Fibroblast of the aortic adventitia (primary cell): ENCODE results near the gene JMJD6. TPM values are rescaled to one million over a fixed set of nuclear protein-coding genes. Genes with fewer than 3 reads are reported as not detected.
A peak's percentile ranks its signal among the peaks of the same experiment; 100 is the strongest.

Source experiments
- DNase-seq: peaks from one replicate; pipeline ENCODE4 v3.0.0-alpha.2; 2010; ENCODE audit warnings: low read depth
- H3K4me3 ChIP-seq: 2 replicates; pipeline ENCODE4 v1.5.1; 2011; ENCODE audit warnings: low read depth, mild to moderate bottlenecking, control low read depth, low read length, moderate library complexity
- total RNA-seq: library from RNA; depleted of rRNA; stranded (reverse); fragments of >200 nt; gene quantifications from 2 replicates; pipeline ENCODE4 v1.2.3, GENCODE V29; 2012; ENCODE audit warnings: low replicate concordance
- TF ChIP-seq, protein P1 (sequence below): IDR thresholded peaks from 2 replicates; pipeline ENCODE4 v1.5.1; 2011; ENCODE audit warnings: mild to moderate bottlenecking, low read length, control low read depth, inconsistent platforms; ENCODE audit not compliant: insufficient read depth

The JMJD6 gene
- total RNA-seq, 1 donor: 10.8 TPM

- DNase-seq: no peak
- no peak overlapping the region for H3K4me3 ChIP-seq
- TF ChIP-seq, protein P1, sequence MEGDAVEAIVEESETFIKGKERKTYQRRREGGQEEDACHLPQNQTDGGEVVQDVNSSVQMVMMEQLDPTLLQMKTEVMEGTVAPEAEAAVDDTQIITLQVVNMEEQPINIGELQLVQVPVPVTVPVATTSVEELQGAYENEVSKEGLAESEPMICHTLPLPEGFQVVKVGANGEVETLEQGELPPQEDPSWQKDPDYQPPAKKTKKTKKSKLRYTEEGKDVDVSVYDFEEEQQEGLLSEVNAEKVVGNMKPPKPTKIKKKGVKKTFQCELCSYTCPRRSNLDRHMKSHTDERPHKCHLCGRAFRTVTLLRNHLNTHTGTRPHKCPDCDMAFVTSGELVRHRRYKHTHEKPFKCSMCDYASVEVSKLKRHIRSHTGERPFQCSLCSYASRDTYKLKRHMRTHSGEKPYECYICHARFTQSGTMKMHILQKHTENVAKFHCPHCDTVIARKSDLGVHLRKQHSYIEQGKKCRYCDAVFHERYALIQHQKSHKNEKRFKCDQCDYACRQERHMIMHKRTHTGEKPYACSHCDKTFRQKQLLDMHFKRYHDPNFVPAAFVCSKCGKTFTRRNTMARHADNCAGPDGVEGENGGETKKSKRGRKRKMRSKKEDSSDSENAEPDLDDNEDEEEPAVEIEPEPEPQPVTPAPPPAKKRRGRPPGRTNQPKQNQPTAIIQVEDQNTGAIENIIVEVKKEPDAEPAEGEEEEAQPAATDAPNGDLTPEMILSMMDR: no peak
These were observed 4.9 kb downstream of the JMJD6 start for GRCh38 chr17:76721463-76721862.

GRCh38 chr17:76720941-76721340 is 5.5 kb downstream of the JMJD6 start:
- TF ChIP-seq, protein P1: no peak
- no peak for DNase-seq
- H3K4me3 ChIP-seq: no peak overlapping the region

DNA sequence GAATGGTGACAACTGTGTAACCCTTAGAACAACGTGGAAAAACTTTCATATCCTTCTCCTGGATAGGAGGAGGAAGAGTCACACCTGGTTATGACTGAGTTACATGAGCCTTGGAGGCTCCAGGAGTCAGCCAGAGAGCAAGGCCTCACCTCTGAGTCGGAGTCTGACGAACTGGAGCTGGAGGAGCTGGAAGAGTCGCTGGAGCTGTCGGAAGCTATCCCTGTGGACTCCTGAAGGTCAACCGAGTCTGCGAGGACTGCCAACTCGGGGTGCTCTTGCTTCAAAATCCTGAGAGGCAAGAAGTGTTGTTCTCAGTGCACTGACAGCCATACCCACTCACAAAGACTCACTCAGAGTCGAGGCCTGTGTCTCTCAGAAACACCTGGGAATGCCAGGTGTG is 6.2 kb downstream of the JMJD6 start:
- TF ChIP-seq, protein P1: no peak
- DNase-seq: no peak

DNA sequence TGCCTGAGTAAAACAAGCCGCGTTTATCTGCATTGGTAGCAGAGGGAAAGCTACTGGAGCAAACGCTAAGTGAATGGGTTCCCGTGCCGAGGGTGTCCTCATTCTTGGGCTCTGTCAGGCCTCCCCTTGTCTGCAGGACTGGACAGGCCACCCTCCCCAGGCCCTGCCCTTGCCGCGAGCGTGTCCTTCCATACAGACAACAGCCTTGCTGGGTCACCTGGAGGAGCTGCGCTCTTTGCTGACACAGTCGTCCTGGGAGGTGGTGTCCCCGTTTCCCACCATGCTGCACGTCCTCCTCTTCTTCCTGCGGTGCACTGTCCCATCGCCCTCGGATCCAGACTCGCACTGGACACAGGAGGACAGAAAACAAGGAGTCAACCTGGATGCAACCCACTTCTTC is 7.9 kb downstream of the JMJD6 start:
- TF ChIP-seq, protein P1: no peak
- no peak overlapping the region for H3K4me3 ChIP-seq
- no peak for DNase-seq

More for the DNA sequence above, 6.2 kb downstream of the JMJD6 start:
- H3K4me3 ChIP-seq: no peak overlapping the region

DNA sequence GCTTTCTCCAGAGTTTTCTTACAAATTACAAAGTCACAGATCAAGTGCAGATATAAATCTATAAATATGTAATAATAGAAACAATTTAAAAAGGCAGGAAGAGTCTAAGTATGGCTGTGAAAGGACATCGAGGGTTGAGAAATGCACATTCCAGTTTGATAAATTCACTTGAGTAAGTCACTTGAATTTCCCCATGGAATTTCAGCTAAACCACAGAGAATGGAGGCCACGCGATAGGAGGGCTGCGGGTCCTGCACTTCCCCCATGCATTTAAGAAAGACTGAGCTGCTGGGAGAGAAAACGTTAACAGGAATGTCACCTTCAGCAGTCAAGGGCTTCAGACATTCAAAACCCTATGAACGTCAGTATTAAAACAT is 9.6 kb downstream of the JMJD6 start:
- DNase-seq: peak; percentile 97
- H3K4me3 ChIP-seq: peak overlapping the region; percentile 23
- TF ChIP-seq, protein P1: no peak

DNA sequence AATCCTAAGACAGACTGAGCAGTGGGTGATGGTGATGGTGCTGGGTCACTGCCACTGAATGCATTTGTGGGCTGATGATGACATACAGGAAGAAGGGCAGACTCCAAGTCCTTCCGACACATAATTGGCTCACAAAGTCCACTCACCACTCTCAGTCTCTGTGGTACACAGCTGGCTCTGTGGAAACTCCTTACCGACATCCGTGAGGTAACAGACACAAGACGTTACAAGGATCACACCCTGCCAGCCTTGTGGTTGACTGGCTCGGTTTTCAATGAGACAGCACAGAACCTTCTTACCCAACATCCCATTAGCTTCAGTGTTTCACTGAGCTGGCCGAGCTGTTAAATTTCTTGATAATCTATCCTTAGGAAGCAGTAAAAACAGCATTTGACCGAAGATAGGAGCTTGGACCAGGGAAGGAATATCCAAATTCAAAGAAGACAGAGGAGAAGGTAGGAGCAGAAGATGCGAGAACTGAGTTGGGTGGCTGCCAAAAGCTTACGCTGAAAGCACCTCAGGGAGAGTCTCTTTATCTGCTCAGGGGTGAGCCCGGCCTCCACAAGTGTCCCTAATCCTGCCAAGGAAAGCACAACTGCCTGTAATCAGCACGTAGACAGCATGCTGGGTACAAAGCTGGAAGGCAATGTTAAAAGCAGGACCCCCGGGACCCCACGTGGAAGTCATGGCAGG is 10.1 kb downstream of the JMJD6 start:
- DNase-seq: peak; percentile 100
- TF ChIP-seq, protein P1: no peak
- peak overlapping the region; percentile 23 for H3K4me3 ChIP-seq

- DNase-seq: no peak
- no peak overlapping the region for H3K4me3 ChIP-seq
- TF ChIP-seq, protein P1: no peak
These were observed 10.9 kb downstream of the JMJD6 start for GRCh38 chr17:76715496-76715830.
